T-helper 1 cell treated with Interleukin-12 subunit alpha and Interleukin-12 subunit beta and Interleukin-4 antibody, amounts not matched to agents 30 μg/mL and 1 μg/mL, for 36 hours (primary cell): ENCODE data around the gene KMT2B.
A peak's percentile ranks its signal among the peaks of the same experiment; 100 is the strongest.

ENCODE experiments used
- H3K27ac Mint-ChIP-seq: one replicate; pipeline ENCODE4 v1.8.0; 2021; ENCODE audit warnings: mild to moderate bottlenecking, mixed read lengths
- H3K27me3 Mint-ChIP-seq: one replicate; pipeline ENCODE4 v1.8.0; 2021; ENCODE audit warnings: low read depth, mixed read lengths
- H3K36me3 Mint-ChIP-seq: one replicate; pipeline ENCODE4 v1.8.0; 2021; ENCODE audit warnings: low read depth, mixed read lengths
- H3K4me1 Mint-ChIP-seq: one replicate; pipeline ENCODE4 v1.8.0; 2021; ENCODE audit warnings: low read depth, mixed read lengths
- H3K4me3 Mint-ChIP-seq: one replicate; pipeline ENCODE4 v1.8.0; 2021; ENCODE audit warnings: mild to moderate bottlenecking, moderate library complexity, mixed read lengths
- H3K9me3 Mint-ChIP-seq: one replicate; pipeline ENCODE4 v1.8.0; 2021; ENCODE audit warnings: mixed read lengths

The KMT2B gene

DNA sequence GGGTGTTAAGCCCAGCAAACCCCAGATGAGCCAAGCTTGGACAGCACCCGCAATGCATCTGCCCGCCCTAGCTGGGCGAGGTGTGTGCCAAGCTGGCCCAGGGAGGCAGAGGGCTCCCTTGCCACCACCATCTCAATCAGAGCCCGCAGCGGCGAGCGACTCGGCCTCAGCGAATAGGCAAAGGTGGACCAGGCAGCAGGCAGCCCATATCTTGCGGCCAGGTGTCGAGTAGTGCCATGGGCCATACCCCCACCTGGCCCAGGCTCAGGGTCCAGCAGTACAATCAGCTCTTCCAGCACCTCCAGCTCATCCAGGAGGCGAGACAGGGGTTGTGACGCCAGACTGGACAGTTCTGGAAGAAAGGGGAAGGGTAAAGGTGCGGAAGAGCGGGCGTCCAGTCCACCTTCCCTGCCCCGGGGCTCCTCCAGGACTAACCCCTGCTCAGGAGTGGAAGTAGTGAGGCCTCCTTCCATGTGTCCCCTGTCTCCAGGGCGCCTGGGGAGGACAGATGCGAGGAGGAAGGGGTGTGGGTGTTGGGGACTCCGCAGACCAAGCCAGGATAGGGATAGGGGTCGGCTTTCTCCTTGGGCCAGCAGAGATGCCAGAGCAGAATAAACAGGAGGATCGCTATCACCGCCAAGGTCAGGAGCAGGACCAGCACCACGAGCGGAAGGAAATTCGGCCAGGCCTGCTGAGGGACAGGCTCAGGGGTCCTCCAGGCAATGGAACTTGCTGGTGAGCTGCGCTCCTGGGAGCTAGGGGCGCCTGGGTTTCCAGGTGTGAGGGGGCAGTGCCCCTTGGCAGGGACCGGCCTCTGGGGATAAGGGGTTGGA is 21.7 kb downstream of the KMT2B start:
- no peaks in the 10 kb centered on the region for H3K27me3 Mint-ChIP-seq
- H3K4me3 Mint-ChIP-seq: peak overlapping the region; percentile 96
- H3K27ac Mint-ChIP-seq: no peak overlapping the region

DNA sequence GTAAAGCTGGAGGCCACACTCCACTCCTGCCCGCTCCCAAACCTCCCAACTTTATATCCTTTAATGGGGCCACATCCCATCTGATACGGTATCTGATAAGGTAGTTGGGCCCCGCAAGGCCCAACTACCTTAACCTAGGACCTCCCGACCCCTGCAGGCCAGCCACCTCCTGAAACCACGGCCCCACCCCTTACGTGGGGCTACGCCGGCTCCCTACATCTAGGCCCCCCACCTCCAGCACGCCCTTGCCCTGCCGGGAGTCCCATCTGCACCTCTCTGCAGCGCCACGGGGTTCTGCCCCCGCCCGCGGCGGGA is 22.3 kb downstream of the KMT2B start:
- H3K4me1 Mint-ChIP-seq: peaks cover 27% of the 10 kb centered on the region

More for the DNA sequence above, 21.7 kb downstream of the KMT2B start:
- Mint-ChIP-seq H3K36me3 (peaks cover 26% of the 10 kb centered on the region), H3K4me1 (peaks cover 27% of the 10 kb centered on the region), H3K9me3 (no peaks in the 10 kb centered on the region)

DNA sequence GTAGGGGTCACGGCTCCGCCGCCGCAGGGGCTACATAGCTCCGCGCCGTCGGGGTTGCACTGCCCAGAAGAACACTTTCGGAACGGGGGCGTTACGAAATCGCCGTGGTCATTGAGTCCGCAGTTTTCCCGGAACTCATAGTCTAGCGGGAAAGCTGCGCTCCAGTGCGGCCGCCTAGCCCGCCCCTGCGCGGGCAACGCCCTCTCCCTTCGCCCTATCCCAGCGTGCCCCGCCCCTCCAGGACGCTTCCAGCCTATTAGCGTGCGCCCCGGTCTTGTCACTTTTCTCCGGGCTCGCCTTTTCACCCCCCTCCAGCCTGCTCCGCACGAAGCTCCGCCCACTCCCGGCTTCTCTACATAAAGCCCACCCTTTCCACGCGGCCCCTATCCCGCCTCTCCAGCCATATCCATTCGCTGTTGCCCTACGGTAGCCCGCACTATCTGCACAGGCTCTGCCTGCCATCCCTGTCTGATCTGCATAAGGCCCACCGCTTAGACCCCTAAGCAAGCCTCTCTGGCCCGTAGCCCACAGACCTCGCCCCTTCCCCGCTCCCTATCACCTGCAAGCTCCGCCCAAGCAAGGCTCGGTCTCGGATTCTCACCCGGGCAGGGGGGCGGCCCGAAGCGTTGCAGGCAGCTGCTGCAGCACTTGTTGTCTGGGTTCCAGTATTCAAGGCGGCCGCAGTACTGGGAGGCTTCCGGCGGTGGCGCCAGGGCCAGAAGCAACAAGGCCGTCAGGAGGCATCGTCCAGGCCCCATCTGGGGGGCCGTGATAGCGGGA is 22.8 kb downstream of the KMT2B start:
- Mint-ChIP-seq H3K27me3 (no peaks in the 10 kb centered on the region), H3K4me1 (peaks cover 27% of the 10 kb centered on the region), H3K9me3 (no peaks in the 10 kb centered on the region), H3K27ac (peak overlapping the region; percentile 92), H3K36me3 (peaks cover 25% of the 10 kb centered on the region), H3K4me3 (peak overlapping the region; percentile 96)

More for the DNA sequence above, 22.3 kb downstream of the KMT2B start:
- H3K4me3 Mint-ChIP-seq: peak overlapping the region; percentile 96
- no peaks in the 10 kb centered on the region for H3K9me3 Mint-ChIP-seq
- no peaks in the 10 kb centered on the region for H3K27me3 Mint-ChIP-seq
- H3K27ac Mint-ChIP-seq: no peak overlapping the region
- peaks cover 21% of the 10 kb centered on the region for H3K36me3 Mint-ChIP-seq

DNA sequence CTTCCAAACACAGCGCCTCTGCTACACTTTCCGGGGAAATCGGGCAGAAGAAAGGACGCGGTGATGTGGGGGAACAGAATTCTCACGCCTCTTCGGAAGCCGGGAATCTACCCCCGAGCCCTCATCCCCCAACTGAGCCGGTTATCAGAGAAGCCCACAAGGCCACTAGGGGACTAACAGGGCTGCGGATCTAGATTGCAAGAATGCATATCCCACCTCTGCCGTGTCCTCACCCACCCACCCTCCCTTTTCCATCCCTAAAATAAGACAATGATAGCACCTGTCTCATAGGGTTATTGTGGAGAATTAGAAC is 23.4 kb downstream of the KMT2B start:
- Mint-ChIP-seq H3K27ac (peak overlapping the region; percentile 92), H3K36me3 (peaks cover 24% of the 10 kb centered on the region), H3K4me3 (peak overlapping the region; percentile 96), H3K4me1 (peaks cover 28% of the 10 kb centered on the region), H3K9me3 (no peaks in the 10 kb centered on the region), H3K27me3 (no peaks in the 10 kb centered on the region)

DNA sequence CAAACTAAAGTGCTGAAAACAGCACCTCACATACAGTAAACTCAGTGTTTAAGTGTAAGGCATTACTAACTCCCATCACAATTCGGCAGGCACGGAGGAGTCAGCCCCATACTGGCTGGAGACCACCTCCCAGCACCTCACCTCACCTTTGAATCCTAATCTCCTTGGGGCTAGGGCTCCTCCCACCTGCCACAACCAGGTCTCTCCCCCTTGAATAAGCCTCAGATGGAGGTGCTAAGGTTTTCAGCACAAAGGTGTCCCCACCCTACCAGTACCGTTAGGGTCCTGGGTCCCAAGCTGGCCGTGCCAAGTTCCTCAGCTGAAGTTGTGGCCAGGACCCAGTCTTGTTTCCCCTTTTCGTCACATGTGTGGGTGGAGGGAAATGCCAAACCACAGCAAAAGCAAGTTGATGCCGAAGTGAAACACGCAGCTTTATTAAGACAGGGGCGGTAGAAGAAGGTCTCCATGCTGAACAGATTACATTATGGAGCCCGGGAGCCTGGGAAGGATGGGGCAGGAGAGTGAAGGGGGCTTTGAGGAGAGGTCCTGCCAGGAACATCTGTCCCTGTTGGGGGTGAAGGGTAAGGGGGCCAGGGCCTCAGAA is 24.4 kb downstream of the KMT2B start, which contains the start of gene IGFLR1:
Gene IGFLR1 (minus strand): TSS at position 332 of the 604 bp plus-strand sequence. CDS start 1,272 bp downstream, outside the sequence.
- Mint-ChIP-seq H3K4me3 (peak within 1 kb of the TSS; percentile 91), H3K36me3 (peaks cover 18% of the 10 kb centered on the region), H3K27me3 (no peaks in the 10 kb centered on the region), H3K27ac (peak within 1 kb of the TSS; percentile 97), H3K4me1 (peaks cover 28% of the 10 kb centered on the region), H3K9me3 (no peaks in the 10 kb centered on the region)

DNA sequence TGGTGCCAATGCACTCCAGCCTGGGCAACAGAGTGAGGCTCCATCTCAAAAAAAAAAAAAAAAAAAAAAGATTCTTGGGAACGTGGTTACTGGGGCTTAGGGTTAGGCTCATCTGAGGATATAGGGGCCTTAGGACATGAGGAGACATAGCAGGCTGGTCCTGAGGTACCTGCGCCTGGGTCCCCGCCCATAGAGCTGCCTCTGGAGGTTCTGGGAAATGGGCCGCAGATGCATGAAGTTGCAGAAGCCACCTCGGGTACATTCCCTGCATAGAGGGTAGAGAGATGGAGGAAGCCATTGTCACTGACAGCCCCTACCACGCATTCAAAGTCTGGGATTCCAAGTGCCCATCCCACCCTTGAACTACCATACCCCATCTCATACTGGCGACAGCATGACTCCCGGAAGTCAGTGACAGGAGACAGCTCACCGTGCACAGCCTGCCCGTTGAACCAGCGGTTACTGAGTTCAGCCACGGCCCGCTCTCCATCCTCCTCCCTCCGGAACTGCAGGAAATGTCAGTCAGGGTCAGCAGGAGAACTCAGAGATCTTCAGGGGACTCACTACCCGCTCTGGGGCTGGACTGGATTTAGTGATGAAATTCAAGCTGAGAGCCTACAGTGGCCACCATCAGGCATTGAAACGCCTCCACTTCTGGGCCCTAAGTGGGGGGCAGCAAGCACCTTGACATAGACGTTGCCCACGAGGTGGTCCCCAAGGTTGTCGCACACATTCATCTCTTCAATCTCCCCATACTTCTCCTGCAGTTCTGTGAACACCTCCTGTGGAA is 26.0 kb downstream of the KMT2B start:
- H3K4me1 Mint-ChIP-seq: peaks cover 32% of the 10 kb centered on the region
- no peaks in the 10 kb centered on the region for H3K27me3 Mint-ChIP-seq
- peak overlapping the region; percentile 93 for H3K27ac Mint-ChIP-seq
- no peaks in the 10 kb centered on the region for H3K9me3 Mint-ChIP-seq
- peak overlapping the region; percentile 92 for H3K4me3 Mint-ChIP-seq
- H3K36me3 Mint-ChIP-seq: peaks cover 14% of the 10 kb centered on the region

DNA sequence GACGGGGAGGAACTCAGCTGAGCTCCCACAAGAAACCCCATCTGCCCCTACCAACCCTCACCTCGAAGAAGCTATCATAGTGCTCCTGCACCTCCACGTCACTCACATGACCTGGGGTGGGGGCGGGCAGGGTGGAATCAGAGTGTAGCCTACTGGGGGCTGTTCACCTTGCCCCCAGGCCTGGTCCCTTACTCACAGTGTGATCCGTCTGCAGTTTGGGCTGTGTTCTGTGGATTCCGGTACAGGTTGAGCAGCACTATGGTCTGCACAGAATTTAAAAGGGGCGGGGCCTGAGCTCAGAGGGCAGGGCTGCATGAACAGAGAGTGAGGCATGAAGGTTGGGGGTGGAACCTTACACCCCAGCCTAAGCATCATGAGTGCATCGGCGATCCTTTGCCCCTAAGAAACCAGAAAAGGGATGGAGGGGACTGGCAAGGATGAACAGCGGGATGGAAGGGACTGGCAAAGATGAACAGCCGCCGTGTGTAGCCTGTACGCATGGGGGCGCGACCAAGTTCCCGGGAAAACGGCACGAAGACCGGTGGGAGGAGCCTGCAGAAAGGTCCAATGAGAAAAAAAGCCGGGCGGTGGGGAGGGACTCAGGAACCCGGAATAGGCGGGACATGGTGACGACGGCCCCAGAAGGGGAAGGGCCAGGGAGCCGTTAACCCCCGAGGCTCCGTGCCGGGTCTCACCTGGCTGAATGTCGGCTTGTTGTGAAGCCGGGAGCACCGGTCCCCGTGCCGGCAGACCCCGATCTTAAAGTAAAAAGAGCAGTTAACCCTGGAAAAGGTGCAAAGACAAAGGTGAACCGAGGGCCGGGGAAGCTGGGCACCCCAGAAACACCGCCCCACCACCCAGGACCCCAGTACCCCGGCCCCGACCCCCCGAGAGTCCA is 26.9 kb downstream of the KMT2B start:
- Mint-ChIP-seq H3K4me1 (peaks cover 36% of the 10 kb centered on the region), H3K36me3 (peaks cover 12% of the 10 kb centered on the region), H3K4me3 (peak overlapping the region; percentile 92), H3K9me3 (no peaks in the 10 kb centered on the region), H3K27ac (peak overlapping the region; percentile 93), H3K27me3 (no peaks in the 10 kb centered on the region)

DNA sequence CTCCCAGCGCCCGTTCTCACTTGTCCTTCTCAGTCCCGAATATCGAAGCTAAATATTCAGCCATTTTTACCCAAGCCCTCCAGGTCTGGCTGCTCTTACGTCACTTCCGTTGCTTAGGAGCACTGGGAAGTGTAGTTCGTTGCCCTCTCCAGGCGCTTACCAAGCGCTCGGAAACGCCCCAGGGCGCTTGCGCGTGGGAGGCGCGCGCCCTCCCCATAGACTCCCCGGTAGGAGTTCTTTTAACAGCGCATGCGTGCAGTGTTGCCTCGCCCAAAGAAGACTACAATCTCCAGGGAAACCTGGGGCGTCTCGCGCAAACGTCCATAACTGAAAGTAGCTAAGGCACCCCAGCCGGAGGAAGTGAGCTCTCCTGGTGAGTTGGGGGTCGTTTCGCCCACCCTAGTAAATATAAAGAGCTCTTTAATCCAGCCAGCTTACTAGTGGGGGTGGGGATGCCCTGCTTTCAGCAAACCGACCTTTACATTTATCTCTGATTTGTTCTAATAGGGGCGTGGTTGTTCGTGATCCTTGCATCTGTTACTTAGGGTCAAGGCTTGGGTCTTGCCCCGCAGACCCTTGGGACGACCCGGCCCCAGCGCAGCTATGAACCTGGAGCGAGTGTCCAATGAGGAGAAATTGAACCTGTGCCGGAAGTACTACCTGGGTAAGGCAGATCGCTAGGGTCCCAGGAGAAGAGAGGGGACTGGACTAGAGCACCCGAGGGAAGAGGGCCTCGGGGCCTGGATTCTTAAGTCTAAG is 27.7 kb downstream of the KMT2B start, which contains the start of the genes PSENEN and U2AF1L4:
Gene PSENEN (plus strand): TSS at position 324 of the 759 bp plus-strand sequence. CDS start 280 bp downstream, at position 604.
Gene U2AF1L4 (minus strand): TSS at position 91 of the 759 bp plus-strand sequence. CDS start 27 bp downstream, at position 64.
- Mint-ChIP-seq H3K4me1 (peaks cover 41% of the 10 kb centered on the region), H3K36me3 (peaks cover 12% of the 10 kb centered on the region), H3K27ac (peak within 1 kb of the TSS; percentile 93), H3K4me3 (peak within 1 kb of the TSS; percentile 92), H3K27me3 (no peaks in the 10 kb centered on the region), H3K9me3 (no peaks in the 10 kb centered on the region)

DNA sequence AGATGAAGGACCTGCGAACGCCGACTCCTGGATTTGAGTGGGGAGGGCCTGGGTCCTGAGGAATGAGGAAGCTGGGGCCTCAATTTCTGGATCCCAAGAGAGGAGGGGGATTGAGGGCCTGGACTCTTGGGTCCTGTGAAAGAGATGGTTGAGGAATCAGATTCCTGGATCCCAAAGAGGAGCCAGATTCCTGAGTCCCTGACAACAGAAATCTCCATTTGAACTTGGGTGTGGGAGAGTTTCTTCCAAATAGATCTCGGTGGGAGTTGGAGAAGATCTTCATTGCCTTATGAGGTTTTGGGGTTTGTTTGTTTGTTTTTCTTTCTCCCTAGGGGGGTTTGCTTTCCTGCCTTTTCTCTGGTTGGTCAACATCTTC is 28.3 kb downstream of the KMT2B start:
- H3K4me1 Mint-ChIP-seq: peaks cover 36% of the 10 kb centered on the region
- H3K36me3 Mint-ChIP-seq: peaks cover 12% of the 10 kb centered on the region
- no peaks in the 10 kb centered on the region for H3K27me3 Mint-ChIP-seq
- H3K27ac Mint-ChIP-seq: peak overlapping the region; percentile 93
- H3K4me3 Mint-ChIP-seq: peak overlapping the region; percentile 92
- H3K9me3 Mint-ChIP-seq: no peaks in the 10 kb centered on the region

DNA sequence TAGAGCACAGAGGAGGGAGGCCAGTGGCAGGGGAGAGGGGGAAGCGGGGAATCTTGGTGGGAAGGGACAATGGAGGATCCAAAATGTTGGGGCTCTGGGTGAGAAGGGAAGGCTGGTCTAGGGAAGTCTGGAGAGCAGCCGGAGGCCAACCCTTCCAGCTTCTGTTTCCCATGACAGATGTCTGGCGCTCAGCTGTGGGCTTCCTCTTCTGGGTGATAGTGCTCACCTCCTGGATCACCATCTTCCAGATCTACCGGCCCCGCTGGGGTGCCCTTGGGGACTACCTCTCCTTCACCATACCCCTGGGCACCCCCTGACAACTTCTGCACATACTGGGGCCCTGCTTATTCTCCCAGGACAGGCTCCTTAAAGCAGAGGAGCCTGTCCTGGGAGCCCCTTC is 28.7 kb downstream of the KMT2B start:
- peaks cover 12% of the 10 kb centered on the region for H3K36me3 Mint-ChIP-seq
- H3K4me1 Mint-ChIP-seq: peaks cover 36% of the 10 kb centered on the region
- H3K4me3 Mint-ChIP-seq: peak overlapping the region; percentile 92
- no peaks in the 10 kb centered on the region for H3K27me3 Mint-ChIP-seq
- no peaks in the 10 kb centered on the region for H3K9me3 Mint-ChIP-seq
- H3K27ac Mint-ChIP-seq: peak overlapping the region; percentile 93

DNA sequence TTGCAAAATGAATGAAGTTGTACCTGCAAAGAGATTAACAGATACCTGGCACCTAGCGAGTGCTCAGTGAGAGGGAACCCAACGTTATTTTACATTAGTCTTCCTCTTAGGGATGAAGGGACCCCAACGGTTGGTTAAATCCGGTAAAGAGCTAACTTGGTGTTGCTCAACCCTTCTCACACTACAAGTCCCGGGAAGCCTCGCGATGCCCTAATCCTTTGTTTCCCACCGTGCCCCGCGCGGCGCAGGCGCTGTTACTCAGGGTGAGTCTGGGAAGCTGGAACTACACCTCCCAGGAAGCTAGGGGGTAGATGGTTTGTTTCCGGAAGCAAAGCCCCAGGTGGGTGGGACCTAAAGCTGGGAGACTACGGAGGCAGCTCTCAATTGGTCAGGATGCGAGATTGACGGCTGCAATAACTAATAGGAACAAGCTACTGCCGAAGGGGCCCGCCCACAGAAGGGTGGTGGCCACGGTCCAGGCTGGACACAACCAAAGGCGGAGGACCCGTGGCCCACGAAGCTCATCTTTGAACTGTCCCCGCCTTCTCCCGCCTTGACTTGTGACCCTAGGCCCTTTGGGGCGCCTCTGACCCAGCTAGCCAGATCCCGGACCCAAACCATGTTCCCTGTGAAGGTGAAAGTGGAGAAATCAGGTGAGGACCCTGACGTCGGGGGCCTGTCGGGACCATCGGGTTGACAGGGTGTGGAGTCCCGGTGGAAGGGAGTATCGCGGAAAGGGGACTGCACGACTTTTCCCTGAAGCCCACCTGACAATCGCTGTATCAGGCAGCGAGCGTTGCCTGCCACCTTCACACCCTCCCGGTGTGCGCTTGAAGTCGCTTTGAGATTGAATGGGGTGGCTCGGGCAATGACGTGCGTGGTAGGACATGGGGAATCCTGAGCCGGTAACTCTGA is 30.6 kb downstream of the KMT2B start, which contains the start of gene LIN37:
Gene LIN37 (plus strand): TSS at position 471 of the 915 bp plus-strand sequence. CDS start 149 bp downstream, at position 620.
- H3K27ac Mint-ChIP-seq: peak within 1 kb of the TSS; percentile 93
- H3K27me3 Mint-ChIP-seq: no peaks in the 10 kb centered on the region
- peak within 1 kb of the TSS; percentile 96 for H3K4me3 Mint-ChIP-seq
- no peaks in the 10 kb centered on the region for H3K9me3 Mint-ChIP-seq
- peaks cover 26% of the 10 kb centered on the region for H3K4me1 Mint-ChIP-seq
- peaks cover 9% of the 10 kb centered on the region for H3K36me3 Mint-ChIP-seq

DNA sequence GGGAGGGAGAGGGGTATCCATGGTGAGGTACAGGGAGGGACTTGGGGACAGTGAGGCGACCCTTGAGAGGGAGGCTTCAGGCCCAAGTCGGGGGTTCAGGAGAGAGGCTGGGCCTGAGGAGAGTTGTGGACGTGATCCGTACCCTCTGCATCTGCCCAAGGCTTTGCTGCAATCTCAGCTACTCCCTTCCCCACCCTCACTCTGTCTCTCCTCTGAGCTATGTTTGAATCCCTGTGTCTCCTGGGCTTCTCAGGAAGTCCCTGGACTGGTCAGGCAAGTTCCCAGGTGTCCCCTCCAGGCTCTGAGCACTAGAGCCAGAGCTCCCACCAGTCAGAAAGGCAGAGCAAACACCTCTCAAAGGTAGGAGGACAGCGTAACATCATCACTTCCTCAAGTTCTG is 32.4 kb downstream of the KMT2B start:
- peaks cover 27% of the 10 kb centered on the region for H3K4me1 Mint-ChIP-seq
- peaks cover 19% of the 10 kb centered on the region for H3K36me3 Mint-ChIP-seq
- H3K9me3 Mint-ChIP-seq: no peaks in the 10 kb centered on the region
- peak overlapping the region; percentile 32 for H3K4me3 Mint-ChIP-seq
- H3K27me3 Mint-ChIP-seq: no peaks in the 10 kb centered on the region
- no peak overlapping the region for H3K27ac Mint-ChIP-seq
